PFSK-1 (cell line): ENCODE data around the gene DCAF15.

Experiments used
- FOXP2 ChIP-seq: optimal IDR thresholded peaks from 2 replicates; pipeline ENCODE3; 2011; ENCODE audit warnings: borderline replicate concordance, control low read depth, inconsistent platforms; ENCODE audit not compliant: insufficient read depth; ENCODE audit errors: extremely low read length, extremely low read depth
- POLR2AphosphoS5 ChIP-seq: IDR thresholded peaks from 2 replicates; pipeline ENCODE4 v1.6.1; 2012; ENCODE audit warnings: low read depth, mild to moderate bottlenecking, control low read depth, low read length, moderate library complexity
- SIN3A ChIP-seq: IDR thresholded peaks from 2 replicates; pipeline ENCODE4 v1.6.1; 2012; ENCODE audit warnings: mild to moderate bottlenecking, low read length, moderate library complexity, borderline replicate concordance; ENCODE audit not compliant: insufficient read depth
- TAF1 ChIP-seq: IDR thresholded peaks from 2 replicates; pipeline ENCODE4 v1.6.1; 2012; ENCODE audit warnings: low read length, control low read depth, borderline replicate concordance; ENCODE audit not compliant: insufficient read depth
- TF ChIP-seq, protein P1 (sequence below), 2 experiments: IDR thresholded peaks; 2 replicates each; pipeline versions ENCODE4 v1.6.1 to v1.8.0; 2011 to 2012; ENCODE audit warnings: low read depth in 2 of 2, low read length in 2 of 2, control low read depth in 1 of 2, inconsistent platforms in 1 of 2, mild to moderate bottlenecking in 1 of 2, moderate library complexity in 1 of 2; ENCODE audit not compliant: insufficient read depth in 1 of 2

Gene DCAF15

DNA sequence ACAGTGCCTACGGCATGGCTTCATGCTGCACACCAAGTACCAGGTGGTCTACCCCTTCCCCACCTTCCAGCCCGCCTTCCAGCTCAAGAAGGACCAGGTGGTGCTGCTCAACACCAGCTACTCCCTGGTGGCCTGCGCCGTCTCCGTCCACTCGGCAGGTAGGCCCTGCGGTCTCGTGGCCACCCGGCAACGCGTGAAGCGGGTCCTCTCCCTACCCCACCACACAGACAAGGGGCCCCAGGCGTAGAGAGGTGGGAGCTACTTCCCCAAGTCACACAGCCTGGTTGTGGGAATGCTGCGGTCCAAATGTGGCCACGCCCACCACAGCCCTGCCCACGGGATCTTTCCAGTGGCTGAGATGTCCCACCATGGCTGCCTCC, 4.0 kb downstream of the DCAF15 start:
- TF ChIP-seq, protein P1, sequence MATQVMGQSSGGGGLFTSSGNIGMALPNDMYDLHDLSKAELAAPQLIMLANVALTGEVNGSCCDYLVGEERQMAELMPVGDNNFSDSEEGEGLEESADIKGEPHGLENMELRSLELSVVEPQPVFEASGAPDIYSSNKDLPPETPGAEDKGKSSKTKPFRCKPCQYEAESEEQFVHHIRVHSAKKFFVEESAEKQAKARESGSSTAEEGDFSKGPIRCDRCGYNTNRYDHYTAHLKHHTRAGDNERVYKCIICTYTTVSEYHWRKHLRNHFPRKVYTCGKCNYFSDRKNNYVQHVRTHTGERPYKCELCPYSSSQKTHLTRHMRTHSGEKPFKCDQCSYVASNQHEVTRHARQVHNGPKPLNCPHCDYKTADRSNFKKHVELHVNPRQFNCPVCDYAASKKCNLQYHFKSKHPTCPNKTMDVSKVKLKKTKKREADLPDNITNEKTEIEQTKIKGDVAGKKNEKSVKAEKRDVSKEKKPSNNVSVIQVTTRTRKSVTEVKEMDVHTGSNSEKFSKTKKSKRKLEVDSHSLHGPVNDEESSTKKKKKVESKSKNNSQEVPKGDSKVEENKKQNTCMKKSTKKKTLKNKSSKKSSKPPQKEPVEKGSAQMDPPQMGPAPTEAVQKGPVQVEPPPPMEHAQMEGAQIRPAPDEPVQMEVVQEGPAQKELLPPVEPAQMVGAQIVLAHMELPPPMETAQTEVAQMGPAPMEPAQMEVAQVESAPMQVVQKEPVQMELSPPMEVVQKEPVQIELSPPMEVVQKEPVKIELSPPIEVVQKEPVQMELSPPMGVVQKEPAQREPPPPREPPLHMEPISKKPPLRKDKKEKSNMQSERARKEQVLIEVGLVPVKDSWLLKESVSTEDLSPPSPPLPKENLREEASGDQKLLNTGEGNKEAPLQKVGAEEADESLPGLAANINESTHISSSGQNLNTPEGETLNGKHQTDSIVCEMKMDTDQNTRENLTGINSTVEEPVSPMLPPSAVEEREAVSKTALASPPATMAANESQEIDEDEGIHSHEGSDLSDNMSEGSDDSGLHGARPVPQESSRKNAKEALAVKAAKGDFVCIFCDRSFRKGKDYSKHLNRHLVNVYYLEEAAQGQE (IDR thresholded peaks at IDR 0.05; ENCODE audit: insufficient read depth in 1 of 2, low read depth in 2 of 2, low read length in 2 of 2): no peak
- TF ChIP-seq POLR2AphosphoS5: no peak
- TF ChIP-seq TAF1: no peak
- TF ChIP-seq SIN3A: no peak
- TF ChIP-seq FOXP2: no peak

DNA sequence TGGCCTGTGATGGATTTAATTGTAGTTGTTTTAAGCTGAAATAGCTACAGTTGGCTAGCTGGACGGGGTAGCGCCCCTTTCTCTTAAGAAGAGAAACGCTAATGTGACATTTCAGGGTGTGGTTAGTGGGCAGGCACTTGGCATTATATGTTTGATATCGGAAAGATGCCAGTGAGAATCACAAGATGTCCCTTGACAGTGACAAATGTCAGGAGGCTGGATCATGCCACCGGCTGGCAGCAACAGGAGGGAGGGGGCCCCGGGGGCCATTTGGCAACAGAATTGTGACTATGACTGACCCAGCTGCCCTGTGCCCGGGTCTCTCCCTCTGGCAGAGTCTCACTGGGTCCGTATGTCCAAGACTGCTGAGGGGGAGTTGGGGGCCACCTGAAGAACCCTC, 4.7 kb downstream of the DCAF15 start:
- no peak for TF ChIP-seq SIN3A
- TF ChIP-seq FOXP2: no peak
- no peak for TF ChIP-seq TAF1
- TF ChIP-seq, protein P1 (IDR thresholded peaks at IDR 0.05; ENCODE audit: insufficient read depth in 1 of 2, low read depth in 2 of 2, low read length in 2 of 2): no peak
- no peak for TF ChIP-seq POLR2AphosphoS5

DNA sequence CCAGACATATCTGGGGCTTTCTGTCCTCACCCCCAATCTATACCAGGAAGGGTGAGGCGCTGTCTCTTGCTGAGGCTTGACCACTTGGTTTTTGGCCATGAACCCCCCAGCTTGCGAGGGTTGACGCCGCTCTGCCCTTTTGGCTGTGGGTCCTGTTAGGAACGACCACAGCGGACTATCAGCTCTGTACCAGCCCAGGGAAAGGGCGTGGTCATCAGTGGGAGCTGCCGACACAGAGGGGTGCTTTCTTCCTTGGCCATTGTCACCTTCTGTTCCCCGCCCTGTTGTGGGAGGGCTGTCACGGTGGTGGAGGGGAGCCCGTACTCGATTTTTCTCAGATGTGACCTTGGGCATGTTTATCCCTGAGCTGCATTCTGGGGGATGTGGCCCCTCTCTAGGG, 5.7 kb downstream of the DCAF15 start:
- TF ChIP-seq, protein P1 (IDR thresholded peaks at IDR 0.05; ENCODE audit: insufficient read depth in 1 of 2, low read depth in 2 of 2, low read length in 2 of 2): no peak
- TF ChIP-seq TAF1: no peak
- TF ChIP-seq POLR2AphosphoS5: no peak
- no peak for TF ChIP-seq FOXP2
- no peak for TF ChIP-seq SIN3A

DNA sequence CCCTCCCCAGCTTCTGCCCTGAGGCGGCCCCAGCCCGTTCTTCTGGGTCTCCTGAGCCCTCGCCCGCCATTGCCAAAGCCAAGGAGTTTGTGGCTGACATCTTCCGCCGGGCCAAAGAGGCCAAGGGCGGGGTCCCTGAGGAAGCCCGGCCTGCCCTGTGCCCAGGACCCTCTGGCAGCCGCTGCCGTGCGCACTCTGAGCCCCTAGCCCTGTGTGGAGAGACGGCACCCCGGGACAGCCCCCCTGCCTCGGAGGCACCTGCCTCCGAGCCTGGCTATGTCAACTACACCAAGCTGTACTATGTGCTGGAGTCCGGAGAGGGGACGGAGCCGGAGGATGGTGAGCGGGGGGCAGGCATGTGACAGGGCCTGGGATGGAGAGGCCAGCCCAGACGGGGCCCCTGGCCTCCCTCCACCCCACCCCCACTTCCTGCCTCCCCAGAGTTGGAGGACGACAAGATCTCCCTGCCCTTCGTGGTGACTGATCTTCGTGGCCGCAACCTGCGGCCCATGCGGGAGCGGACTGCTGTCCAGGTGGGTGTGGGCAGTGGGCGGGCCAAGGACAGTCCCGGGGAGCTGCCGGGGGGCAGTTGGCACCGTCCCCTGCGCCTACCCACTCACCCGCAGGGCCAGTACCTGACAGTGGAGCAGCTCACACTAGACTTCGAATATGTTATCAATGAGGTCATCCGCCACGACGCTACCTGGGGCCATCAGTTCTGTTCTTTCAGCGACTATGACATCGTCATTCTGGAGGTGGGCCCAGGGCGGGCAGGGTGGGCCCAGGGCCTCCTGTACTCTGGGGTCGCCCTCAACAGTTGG, 7.0 kb downstream of the DCAF15 start:
- TF ChIP-seq FOXP2 (no peak), TAF1 (no peak), POLR2AphosphoS5 (no peak), SIN3A (no peak)
- TF ChIP-seq, protein P1 (IDR thresholded peaks at IDR 0.05; ENCODE audit: insufficient read depth in 1 of 2, low read depth in 2 of 2, low read length in 2 of 2): no peak
